HG03159 (cell line): ENCODE measurements around the gene EPB41L1.

Experiments used
- ATAC-seq: cut with Tn5 transposase; IDR thresholded peaks from one replicate; pipeline ENCODE4 v1.9.1; 2021; ENCODE audit warnings: mild to moderate bottlenecking, moderate library complexity; ENCODE audit not compliant: unreplicated experiment

The EPB41L1 gene

DNA sequence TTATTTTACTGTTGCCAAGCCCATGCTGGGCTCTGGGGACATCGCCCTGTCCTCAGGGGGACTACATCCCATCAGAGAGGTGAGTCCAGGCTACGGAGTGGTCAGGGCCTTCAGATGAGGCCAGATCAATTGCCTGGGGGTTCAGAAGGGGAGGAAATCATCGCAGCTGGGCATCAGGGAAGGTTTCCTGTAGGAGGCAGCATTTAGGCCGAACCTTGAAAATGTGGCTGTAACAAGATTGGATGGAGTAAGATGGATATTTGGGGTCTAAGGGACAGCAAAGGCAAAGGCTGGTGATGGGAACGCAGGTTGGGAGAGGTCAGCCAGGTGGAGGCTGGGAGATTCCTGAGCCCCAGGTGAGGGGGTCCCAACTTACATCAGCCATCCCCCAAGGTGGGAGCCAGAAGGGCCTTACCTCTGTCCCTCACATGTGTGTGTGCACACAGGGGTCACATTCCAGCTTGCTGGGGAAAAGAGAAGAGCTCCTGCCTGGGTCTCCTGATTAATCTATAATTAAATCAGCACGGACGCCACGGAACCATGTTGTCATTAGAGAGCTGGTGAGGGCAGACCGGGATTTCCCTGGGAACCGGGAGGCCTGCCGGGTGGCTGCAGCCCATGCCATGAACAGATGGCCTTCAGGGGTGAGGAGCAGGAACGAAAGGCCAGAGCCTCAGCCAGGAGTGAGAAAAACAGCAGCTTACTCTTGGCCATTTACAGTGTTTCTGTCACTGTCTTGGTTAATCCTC lies 121.1 kb downstream of the EPB41L1 start:
- ATAC-seq: no peak

- no peak for ATAC-seq
These were observed 123.0 kb downstream of the EPB41L1 start for GRCh38 chr20:36277546-36277945.

DNA sequence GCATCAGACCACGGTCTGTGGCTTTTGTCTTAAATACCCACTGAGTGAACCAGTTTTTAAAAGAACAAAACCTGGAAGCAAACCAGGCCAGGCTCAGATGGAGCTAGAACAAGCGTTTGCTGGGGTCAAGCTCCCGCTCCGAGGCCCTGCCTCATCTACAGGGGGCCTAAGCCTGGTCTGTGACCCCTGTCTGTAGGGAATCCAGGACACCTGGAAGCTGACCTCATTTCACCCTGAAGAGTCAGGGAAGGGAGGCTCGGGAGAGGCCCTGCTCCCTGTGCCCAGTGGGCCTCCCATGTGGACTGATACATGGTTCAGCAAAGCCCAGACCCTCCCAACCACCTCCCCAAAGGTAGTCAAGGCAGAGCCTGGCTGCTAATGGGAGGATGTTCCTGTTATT lies 124.8 kb downstream of the EPB41L1 start:
- no peak for ATAC-seq

DNA sequence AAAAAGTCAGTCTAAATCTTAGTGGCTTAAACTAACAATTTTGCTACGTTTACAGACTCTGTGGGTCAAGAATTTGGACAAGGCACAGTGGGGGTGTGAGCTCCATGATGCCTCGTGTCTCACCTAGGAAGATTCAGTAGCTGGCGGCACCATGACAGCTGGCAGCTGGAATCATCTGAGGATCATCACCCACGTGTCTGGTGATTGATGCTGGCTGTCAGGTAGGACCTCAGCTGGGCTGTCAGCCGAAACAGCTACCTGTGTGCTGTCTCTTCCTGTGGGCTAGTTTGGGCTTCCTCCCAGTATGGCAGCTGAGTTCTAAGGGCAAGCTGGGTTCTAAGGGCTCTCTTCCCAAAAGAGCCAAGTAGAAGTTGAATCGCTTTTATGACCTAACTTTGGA lies 125.2 kb downstream of the EPB41L1 start:
- ATAC-seq: no peak

DNA sequence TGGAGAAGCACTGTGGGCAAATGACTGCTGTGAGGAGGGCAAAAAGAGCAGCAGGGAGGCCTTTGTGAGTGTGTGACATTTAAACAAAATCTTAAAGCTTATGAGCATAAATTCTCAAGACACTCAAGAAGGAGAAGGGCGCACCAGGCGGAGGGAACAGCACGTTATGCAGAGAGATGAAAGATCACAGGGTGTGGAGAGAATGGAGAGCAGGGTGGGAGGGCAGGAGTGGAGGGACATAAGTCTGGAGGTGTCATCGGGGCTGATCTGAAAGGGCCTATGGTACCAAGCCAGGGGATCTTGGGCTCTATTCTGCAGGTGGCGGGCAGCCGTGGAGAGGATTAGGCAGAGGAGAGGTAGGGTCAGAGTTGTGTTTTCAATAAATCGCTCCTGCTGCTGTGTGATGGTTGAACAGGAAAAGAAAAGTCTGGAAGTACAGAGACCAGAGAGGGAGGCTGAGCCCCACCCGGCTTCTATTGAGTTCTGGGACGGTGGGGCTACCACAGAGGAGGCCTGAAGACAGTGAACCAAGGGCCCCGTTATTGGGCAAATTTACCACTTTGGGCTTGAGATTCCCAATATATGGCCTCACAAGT lies 127.3 kb downstream of the EPB41L1 start:
- no peak for ATAC-seq
